HG03520 (cell line): ENCODE measurements around the gene CCDC188.

Source experiments
- ATAC-seq: cut with Tn5 transposase; IDR thresholded peaks from one replicate; pipeline ENCODE4 v1.9.1; 2021; ENCODE audit warnings: mild to moderate bottlenecking, moderate library complexity; ENCODE audit not compliant: unreplicated experiment

Gene CCDC188

GRCh38 chr22:20185750-20186149 is 34.9 kb upstream of the CCDC188 start:
- ATAC-seq: no peak

GRCh38 chr22:20184501-20185165 is 33.8 kb upstream of the CCDC188 start:
- no peak for ATAC-seq

GRCh38 chr22:20183823-20184222 is 33.0 kb upstream of the CCDC188 start:
- no peak for ATAC-seq

- no peak for ATAC-seq
Observed at GRCh38 chr22:20183101-20183500, 32.2 kb upstream of the CCDC188 start.

- no peak for ATAC-seq
Observed at GRCh38 chr22:20182365-20182764, 31.5 kb upstream of the CCDC188 start.

GRCh38 chr22:20181884-20182236 is 31.0 kb upstream of the CCDC188 start:
- ATAC-seq: no peak

DNA sequence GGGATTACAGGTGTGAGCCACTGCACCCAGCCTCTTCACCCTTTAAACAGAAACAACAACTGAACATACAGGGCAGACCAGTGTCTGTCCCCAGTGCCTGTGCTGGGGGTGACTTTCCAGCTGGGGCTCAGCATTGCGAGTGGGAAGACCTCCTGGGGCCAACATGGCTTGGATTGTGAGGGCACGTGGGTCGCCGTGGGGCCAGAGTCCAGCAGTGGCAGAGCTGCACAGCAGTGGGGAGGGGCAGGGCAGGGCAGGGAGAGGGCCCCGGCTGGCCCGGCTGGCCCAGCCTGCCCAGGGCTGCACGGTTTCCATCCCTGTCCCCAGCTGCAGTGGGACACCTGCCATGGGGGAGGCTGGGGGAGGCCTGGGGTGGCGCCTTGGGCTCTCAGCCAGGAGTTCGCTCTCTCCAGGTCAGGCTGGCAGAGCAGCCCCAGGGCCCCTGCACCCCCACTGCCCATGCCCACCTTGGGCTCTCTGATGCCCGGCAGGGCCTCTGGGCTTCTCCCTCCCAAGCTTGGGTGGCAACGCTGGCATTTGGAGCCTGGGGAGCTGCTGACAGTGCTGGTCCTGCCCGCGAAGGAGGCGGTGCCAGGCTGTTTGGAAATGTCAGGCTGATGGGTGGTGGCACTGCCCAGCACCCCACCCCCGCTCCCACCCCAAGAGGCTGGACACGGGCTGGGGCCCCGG is 30.5 kb upstream of the CCDC188 start:
- no peak for ATAC-seq

DNA sequence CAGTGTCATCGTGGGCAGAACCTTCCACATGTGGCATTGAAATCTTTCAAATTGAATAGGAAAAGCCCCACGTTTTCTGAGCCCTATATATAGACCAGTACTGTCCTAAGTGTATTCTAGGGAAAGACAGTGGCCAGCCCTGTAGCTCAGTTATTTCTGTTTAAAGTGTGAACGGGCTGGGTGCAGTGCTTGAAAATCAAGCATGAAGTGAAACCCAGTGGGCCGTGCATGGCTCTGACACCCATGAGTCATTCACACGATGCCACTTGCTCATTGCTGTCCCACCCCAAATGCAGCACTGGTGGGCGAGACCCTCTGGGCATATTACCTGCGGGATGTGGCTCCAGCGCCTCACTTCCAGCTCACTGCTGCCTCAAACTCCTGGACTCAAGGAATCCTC is 29.8 kb upstream of the CCDC188 start:
- no peak for ATAC-seq

GRCh38 chr22:20180245-20180630 is 29.4 kb upstream of the CCDC188 start:
- no peak for ATAC-seq

GRCh38 chr22:20179455-20180244 is 28.8 kb upstream of the CCDC188 start:
- no peak for ATAC-seq

DNA sequence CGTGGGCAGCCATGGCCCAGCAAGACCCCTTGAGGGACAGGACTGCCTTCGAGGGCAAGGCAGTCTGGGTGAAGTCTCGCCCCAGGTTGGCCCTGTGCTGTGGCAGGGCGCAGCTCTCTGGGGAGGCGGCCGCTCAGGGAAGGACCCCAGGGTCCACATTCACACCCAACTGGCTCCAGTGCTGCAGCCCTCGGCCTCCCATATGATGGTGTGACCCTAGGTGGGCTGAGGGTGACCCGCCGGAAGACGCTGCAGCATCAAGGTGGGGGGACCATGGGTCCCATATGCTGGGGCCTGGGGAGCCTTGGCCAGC is 28.0 kb upstream of the CCDC188 start:
- ATAC-seq: no peak

- no peak for ATAC-seq
Observed at GRCh38 chr22:20178075-20178914, 27.4 kb upstream of the CCDC188 start.

DNA sequence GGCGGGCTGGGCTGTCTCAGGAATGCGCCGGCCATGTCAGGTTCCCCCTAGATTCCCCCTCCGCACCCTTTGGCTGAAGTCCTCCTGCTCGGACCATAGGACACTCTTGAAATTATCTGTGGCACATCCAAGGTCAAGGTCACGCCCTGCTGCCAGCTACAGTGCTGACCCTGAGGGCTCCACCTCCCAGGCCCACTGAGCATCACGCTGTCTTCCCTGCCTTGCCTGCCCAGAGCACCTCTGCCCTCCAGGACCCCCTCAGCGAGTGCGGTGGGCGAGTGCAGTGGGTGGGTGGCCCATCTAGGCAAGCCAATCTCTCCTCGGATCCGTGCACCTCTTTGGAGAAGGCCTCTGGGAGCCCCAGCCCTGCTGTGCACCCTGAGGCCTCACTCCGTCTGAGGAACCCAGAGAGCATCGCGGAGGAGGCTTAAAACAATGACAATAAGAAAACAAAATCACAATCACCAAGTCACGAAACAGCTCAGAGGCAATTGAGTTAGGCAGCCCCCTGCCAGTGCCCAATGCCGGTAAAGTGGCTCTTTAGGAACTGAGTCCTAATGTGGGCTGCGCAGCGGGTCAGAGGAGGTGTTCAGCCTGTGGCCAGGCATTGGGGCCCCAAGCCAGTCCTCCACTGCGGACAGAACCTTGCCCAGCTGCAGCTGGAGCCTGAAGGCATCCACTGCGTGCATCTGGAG is 26.5 kb upstream of the CCDC188 start:
- no peak for ATAC-seq

DNA sequence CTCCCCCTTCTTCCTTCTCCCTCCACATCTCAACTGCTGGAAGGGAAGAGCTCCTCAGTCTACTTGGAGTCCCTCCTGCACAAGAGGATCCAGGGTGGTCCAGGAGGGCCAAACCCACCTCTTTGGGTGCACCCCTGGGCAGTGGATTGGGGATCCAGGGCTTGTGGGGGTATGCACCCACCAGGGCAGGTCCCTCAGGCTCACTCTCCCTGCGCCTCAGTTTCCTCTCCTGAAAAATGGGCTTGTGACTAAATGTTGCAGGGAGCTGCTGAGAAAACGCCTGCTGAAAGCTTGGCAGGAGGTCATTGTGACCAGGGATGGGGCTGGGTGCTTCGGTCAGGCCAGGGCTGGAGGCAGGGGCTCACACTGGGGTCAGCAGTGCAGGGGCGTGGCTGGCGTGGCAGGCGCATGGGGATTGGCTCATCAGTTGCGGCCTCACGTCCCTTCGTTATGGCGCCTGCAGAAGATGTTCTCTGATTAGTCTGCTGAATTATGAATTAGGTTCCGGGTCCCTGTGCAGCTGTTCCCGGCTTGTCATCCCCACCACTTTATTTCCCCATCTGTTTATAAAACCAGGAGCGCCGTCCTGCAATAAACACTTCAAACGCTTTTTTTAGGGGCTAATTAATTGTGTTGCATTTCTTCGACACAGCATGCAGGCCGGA is 25.7 kb upstream of the CCDC188 start:
- no peak for ATAC-seq

- no peak for ATAC-seq
Observed at GRCh38 chr22:20175597-20175900, 24.7 kb upstream of the CCDC188 start.

DNA sequence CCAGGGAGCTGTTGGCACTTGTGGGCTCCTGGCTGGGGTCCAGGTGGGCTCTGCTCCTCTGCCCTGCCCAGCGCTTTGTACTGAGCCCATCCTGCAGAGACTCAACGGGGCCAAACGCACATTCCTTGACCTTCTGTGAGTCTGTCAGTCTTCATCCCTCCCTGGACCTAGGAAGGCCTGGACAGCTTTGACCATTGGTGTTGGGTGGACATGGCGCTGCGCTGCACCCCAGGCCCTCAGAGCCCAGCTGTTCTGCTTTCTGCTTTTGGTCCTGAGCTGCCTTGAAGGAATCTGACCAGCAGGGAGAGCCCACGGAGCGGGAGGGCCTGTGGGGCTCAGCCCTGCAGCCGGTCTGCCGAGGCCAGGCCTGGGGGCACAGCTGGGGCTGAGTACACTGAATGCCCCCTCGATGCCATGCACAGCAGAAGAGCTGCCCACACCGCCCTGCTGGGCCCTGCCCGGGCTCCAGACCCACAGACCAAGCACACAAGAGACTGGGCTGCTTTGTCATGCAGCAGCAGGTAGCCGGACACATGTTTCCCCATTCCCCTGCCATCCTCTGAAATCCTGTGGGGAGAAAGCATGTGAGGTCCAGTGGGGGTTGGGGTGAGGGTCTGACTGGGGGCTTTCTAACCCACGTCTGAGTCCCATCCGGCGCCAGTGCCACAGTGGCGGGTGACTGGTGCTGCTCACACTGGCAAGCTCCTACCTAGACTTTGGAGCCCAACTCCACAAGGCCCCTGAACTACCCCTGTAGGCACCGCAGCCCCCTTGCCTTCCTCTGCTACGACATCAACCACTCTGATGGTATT is 24.1 kb upstream of the CCDC188 start:
- no peak for ATAC-seq

GRCh38 chr22:20173772-20174171 is 22.9 kb upstream of the CCDC188 start:
- ATAC-seq: no peak

- no peak for ATAC-seq
Observed at GRCh38 chr22:20173246-20173645, 22.4 kb upstream of the CCDC188 start.

- no peak for ATAC-seq
Observed at GRCh38 chr22:20172141-20172613, 21.3 kb upstream of the CCDC188 start.
